Ecto neural progenitor cell (in vitro differentiated cells): ENCODE data around the gene TSPAN18.
"Not testable (repeated sequence)": the region's sequence is repeated elsewhere in the genome, so short reads cannot be mapped to it uniquely, and the experiment has no call there.

ENCODE experiments used
- DNase-seq: peaks from one replicate; pipeline ENCODE4 v3.0.0-alpha.2; 2018; ENCODE audit warnings: low spot score

TSPAN18 gene

DNA sequence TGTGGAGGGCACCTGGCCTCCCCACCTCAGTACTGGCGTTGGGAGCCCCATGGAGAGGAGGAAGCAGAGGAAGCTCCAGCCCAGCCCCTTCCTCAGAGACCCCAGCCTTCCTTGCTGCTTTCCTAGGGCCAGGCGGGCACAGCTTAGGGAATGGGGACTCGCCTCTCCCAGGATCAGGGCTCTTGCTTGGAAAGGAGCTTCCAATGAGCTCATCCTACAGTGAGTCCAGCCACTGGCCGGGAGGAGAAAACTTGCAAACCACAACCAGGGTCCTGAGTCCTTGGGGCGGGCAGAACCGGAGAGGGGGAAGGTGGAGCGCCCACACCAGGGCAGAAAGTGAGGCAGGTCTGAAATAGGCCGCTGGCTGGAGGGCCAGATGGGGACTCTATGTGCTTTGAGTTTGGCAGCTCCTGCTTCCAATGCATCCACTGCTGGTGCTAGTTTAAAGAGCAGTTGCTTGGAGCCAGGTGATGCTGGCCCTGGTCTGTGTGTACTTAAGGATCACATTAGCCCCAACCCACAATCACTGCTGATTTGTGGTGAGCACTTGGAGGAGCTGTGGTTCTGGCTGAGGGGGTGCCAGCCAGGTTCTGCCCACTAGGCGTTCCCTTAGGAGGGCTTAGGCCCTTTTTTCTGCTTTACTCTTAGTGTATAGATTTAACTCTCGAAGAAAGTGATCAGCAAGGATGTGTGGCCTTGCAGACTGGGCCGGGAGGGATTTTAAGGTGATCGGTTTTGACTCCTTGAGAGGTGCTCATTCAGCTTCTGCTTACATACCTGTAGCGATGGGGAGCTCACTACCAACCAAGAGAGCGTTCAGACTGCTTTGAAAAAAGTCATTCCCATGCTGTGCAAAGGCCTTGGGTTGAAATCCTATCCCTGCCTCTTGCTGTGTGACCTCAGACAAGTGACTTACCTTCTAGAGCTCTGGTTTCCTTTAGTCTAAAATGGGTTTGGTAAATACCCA lies 142.0 kb downstream of the TSPAN18 start:
- DNase-seq = no peak

DNA sequence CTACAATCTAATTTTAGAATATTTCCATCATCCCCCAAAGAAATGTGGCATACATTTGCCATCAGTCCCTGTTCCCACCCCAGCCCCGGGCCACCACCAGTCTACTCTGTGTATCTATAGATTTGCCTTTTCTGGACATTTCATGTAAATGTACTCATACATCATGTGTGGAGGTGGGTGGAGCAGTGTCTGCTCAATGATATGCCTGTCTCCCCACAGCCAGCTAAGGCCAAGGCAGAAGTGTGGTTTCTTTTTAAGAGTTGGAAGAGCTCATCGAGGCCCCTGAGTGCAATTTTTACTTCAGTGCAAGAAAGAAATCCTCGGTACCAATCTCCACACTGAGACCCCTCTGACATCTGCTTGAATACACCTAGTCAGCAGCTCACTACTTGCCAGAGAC lies 143.4 kb downstream of the TSPAN18 start:
- no peak for DNase-seq

DNA sequence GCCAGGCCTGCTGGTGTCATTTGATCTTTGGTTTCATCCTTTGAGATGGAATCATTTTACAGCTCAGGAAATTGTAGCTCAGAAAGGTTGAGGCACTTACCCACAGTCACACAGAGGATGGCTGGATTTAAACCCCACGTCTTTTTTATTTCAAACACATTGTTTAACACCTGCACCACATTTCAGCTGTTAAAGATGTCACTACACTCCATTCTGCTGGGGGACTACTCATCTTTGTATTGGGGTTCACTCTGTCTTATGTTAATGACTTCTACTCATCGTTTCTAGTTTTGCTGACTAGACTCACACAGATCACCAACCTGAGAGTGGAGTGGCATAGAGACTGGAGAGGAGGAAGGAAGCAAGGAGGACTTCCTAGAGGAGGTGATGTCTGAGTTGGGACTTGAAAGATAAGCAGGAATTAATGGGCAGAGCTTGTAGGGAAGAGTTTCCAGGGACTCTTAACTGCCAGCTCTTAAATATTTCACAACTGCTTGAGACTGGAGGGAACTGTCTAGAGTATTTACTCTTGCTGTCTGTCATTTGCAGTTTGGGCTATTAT lies 143.9 kb downstream of the TSPAN18 start:
- no peak for DNase-seq

DNA sequence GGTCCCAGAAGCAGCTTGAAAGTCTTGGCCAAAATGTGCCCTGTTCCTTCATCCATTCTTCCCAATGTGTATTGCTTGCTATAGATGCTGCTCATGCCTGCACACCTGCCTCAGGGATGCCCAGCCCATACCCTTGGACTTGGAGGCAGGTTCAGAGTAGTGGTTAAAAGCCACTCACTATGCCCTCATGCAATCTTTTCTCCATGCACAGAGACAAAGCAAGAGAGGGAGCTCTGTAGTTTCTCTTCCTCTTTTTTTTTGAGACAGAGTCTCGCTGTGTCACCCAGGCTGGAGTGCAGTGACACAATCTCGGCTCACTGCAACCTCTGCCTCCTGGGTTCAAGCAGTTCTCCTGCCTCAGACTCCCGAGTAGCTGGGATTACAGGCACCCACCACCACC lies 144.9 kb downstream of the TSPAN18 start:
- DNase-seq = not testable (repeated sequence)

DNA sequence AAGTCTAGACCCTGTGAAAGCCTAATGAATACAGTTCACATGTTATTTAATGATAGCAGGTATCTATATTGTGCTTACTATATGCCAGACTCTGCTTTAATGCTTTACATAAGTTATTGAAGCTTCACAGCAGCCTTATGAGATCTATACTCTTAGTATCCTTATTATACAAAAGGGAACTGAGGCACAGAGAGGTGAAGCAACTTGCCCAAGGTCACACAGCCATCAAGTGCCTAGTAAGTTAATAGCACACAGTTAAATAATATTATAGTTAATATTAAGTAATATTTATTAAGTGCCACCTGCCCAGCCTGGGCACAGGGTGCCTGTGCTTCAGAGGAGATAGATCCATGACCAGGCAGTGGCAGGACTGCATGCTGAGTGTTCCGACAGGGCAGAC lies 145.8 kb downstream of the TSPAN18 start:
- no peak for DNase-seq

DNA sequence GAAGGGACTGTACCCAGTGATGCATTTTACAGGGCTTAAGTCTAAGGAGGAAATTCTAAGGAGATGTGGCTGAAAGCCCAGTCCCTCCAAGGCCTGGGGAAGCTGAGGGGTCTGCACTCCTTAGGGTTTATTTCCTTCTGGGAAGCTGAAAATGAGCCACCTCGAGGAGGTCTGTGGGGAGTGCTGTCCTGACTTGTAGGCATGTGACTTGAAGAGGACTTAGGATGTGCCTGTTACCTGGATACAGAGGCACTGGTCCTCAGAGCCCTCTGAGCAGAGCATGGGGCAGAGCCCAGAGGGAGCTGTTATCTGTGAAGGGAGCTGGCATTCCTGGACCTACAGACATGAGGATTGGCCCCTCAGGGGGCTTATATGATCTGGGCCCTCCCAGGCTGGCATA lies 146.8 kb downstream of the TSPAN18 start:
- DNase-seq = no peak

DNA sequence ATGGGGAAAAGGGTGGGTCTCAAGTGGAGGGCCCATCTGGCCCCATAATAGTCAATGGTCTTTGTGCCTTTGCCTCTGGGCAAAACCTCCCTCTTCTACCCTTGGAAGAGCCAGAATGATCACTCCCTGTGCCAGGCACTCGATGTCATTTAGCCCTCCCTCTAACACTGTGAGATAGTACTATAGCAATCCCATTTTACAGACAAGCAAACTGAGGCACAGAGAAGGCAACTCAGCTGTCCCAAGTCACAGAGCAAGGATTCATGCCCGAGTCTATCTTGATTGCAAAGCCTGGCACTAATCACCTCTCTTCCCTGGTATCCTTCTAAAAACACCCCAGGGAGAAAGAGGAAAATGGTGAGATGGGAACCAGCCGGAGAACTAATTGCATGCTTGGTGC lies 147.5 kb downstream of the TSPAN18 start:
- DNase-seq = no peak

DNA sequence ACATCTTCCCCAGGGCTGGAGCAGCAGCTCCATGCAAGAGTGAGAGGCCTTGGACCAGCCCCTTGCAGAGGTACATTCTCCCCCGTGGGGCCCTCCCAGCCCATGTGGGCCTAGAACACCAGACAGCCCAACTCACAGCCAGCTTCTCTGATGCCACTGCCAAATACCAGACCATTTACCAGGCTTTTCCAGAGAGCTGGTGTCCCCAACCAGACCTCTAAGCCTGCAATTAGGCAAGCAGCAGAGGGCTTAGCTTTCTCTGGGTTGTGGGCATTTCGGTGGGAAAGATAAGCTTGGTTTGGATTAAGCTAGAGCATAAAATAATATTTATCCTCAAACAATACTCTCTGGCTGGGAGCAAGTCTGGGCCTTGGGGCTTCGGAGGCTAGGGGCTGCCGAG lies 148.3 kb downstream of the TSPAN18 start:
- DNase-seq = no peak

DNA sequence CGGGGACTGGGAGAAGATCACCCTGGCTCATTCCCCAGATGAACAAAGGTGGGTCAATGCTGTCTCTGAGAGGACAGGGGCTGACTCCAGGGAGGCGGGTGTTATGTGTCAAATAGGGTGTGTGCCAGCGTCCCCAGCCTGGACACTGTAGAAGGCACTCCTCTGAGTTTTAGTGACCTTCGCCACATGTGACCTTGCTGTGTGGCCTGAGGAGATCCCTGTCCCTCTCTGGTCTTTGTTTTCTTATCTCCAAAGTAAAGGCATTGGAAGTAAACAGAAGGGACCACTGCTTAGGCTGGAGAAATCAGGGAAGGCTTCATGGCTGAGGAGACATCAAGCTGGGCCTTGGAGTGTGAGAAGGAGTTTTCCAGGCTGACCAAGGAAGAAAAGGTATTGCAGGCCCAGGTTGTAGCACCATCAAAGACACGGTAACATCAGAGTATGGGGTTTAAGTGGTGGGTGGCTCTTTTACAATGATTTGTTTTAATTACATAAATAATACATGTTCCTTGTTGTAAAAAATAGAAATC lies 149.5 kb downstream of the TSPAN18 start:
- DNase-seq = no peak

DNA sequence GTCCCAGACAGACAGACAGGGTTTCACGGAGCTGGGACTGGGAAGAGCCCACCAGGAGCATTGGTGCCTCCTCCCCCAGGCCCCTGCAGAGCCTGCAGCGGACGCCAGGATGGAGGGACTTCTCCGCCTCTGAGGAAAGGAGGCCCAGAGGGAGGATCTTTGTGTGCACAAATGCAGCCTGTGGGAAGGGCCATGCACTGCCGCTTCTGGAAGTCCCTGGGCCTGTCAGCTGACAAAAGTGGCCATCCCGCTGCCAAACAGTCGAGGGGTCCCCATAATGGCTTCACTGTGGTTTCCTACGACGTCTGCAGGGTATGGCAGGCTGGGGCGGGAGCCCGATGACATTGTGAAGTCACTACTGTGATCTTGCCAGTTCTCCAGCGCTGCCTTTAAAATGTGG lies 150.1 kb downstream of the TSPAN18 start:
- no peak for DNase-seq

DNA sequence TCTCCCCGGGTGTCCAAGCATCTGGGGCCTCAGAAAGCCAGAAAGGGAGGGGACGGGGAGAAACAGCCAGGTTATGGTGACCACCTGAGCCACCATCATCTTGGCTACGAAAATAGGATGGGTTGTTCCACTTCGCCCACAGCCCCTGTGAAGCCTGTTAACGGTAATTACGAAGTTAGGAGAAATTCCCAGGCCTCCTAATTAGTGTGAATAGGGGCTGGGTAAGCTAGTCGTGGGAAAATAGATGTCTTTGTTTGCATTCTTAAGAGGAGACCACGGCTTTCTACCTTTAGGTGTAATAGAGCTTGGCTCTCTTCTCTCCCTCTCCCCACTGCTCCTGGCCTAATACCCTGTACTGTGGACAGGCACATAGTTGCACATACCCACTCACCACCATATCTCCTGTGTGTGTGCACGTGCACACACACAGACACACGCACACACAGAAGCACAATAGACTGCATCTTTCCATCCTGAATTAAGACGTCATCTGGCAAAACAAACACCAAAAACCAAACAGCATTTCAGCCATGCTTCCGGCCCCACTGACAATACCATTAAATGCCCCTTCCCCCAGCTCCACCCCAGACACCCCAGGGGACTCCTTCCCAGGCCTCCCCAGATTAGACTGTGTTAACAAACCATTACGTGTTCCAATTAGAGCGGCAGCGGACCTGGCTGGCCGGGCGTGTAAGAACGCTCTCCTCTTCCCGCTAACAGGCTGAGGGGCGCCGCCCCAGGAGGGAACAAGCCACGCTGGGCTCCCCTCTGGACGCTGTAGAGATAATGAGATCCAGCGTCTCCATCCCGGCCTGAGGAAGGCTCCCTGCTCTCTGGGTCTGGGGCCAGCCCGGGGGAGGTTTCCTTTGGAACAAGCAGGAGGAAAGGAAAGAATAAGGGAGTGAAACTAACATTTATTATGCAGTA lies 151.1 kb downstream of the TSPAN18 start:
- no peak for DNase-seq

DNA sequence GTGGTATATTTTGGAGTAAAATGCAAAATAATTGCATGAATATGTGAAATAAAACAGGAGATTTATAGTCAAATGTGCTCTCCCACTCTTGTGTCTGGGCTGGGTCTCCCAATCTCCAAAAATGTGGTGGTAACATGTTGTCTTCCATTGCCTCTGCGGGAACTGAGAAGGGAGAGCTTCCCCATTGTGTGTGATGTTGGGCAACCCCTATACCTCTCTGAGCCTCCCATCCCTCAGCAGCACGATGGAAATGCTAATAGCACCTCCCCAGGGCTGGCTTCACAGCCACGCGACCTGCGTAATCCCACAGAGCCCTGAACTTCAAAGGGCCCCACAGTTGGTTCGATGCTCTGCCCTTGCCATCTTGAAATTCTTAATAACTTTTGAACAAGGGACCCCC lies 151.9 kb downstream of the TSPAN18 start:
- DNase-seq = no peak

DNA sequence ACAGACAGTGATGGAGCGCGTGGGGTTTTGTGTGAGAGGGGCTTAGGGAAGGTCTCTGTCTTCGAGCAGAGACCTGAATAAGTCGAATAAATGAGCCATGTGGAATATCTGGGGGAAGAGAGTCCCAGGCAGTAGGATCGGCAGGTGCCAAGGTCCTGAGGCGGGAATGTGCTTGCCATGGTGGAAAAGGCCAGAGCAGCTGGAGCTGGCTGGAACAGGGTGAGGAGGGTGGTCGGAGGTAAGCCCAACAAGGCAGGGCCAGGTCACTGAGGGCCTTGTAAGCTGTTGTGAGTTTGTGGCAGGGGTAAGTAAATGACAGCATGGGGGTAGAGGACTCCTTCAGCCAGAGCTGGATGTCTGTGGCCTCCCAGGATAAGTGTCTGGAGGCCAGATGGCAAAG lies 152.7 kb downstream of the TSPAN18 start:
- no peak for DNase-seq

DNA sequence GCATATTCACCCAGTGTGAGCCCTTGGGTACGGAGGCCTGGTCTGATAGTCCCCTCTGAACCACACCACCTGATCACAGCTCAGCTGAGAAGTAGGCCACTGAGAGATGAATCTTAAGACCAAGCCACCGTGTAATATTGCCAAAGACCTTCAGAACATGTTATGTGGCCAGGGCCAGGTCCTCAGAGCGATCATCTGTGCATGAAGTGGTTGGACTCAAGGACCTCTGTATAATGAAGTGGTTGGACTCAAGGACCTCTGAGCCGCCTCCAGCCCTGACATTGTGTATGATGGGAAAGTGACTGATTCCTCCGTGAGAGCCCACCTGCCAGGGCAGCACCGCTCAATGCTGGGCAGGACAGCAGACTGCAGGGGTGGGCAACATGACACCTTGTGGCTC lies 153.7 kb downstream of the TSPAN18 start:
- no peak for DNase-seq

DNA sequence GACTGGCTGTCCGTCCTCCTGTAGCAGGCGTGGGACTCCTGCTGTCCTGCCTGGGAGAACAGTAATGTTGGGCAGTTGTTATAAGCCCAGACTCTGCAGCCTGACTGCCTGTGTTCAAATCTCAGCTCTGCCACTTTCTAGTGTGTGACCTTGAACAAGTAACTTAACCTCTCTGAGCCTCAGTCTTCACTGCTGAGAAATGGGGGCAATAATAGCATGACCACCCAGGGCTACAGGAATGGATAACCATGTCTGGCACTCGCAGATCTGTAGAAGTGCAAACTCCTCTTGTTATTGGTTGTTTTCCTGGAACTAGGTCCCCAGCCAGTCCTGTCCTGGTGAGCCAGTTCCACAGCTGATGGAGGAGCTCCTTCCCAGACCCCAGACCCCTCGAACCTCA lies 154.2 kb downstream of the TSPAN18 start:
- no peak for DNase-seq

DNA sequence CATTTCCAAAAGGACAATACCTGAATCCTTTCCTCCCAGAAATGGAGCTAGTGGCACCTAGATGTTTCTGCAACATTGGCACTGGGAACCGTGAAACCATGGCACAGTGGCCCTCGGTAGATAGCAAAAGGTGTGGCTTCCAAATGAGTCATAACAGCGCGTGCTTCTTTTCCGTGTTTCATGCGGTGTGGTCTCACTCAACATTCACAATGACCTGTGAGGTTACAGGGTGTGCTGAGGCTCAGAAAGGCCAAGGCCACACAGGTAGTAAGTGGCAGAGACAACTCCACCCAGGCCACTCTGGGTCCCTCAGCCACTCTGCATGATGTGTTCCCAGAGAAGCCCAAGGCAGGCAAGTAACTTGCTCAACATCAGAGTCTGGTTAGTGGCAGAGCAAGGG lies 156.5 kb downstream of the TSPAN18 start:
- no peak for DNase-seq

DNA sequence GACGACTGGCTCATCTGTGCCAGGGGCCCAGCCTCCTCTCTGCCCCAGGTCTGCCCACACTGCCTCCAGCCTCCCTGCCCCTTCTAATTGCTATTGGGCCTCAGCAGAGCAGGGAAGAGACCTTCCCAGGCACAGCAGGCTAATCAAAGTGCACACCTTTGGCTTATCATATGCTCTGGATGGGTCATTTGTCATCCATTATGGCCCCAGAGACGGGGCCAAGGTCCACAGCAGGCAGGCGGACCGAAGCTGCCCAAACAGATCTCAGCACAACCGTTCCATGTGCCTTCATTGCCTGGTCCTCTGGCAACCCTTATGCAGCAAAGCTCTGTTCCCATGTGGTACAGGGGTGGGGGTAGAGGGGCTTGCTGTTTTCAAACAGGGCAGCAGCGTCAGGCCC lies 157.3 kb downstream of the TSPAN18 start:
- DNase-seq = no peak

DNA sequence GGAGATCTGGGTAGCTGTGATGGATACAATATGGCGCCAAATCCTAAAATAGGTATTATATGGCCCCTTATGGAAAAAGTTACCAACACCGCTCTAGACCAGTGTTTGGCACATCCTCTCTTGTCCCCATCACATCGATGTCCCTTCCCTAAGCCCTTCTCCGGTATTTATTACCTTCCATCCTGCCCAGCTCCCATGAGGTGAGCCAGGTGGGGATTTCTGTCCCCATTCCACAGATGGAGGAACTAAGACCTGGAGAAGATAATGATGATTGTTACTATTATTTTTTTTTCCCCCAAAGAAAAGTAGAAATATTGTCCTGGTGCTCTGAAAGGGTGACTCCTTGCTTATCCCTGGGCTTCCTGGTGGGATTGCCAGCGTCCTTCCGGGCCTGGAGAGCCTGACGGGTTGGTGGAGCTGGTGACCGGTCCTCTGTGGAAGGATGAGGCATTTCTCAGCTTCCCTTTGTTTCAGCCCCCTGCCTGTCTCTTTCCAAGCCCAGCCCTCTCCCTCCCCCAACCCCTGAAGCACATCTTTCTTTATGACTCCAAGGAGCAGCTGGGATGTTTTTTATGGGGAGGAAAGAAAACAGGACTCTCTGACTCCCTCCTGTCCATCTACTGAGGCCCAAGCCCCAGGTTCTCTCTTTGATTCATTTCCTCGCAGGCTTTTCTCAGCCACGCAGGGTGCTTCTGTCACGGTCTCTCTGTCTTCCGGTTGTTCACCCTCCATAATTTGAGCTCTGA lies 158.5 kb downstream of the TSPAN18 start:
- DNase-seq = no peak

DNA sequence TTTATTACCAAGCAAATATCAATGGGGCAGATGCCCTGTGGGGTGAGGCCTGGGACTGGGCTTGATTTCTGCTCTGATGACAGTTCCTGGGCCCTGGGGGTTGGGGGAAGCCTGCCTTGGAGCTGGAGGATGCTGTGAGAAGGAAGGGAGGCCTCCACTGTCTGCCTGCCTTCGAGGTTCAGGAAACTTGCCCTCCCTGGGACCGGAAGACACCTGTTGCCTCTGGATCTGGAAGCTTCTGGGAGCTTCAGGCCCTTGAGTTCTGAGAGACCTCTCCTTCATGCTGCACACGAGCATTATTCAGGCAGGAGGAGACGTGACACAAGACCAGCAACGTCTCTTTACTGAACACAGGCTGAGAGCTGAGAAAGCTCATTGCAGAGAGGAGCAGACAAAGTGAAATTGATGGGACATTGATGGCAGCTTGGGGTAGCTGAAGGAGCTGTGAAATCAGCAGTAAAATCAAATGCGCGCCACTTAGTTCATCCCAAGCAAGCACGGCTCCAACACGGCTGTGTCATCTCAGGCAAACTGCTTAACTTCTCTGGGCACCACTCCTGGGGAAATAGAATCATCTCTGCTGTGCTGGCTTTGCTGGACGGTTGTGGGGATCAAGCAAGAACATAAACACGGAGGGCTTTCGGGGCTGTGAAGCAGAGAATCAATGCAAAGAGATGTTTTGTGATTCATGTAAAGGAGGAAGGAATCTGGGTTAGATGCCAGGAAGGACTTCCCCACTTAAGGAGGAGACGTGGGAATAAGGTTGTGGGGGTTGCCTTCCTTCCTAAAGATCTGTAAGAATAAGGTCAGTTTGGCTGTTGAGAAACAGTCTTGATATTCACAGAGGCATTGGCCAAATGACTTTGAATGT lies 159.4 kb downstream of the TSPAN18 start:
- DNase-seq = no peak

DNA sequence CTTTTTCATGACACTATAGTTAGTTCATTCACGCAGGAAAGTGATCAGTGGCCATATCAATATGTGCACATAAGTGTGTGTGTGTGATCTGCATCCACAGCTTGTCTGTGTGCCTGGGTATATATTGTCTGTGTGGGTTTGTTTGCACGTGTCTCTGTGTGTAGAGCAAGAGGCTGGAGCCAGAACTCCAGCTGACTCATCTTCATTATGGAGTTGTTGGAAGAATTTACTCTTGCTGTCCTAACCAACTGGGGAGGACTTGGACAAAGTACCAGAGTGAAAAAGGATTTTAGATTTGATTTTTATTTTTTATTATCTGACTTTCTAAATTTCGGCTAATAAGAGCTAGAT lies 160.0 kb downstream of the TSPAN18 start:
- DNase-seq = no peak

DNA sequence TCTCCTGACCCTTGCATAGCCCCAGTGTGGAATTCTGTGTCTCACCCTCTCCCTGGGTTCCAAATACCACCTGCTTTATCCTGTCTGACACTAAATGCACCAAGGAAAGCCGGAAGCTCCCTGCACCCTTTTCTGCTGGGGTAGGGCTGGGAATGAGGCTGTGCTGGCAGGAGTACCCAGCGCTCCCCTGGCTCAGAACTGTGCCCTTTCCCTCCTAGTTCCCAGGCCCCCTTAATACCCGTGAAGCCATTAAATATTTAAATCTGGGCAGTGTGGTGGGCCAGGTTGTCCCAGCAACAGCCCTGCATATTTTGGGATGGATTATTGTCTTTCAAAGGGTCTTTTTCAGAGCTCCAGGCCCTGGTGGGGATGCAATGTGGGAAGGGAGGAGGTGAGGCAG lies 160.9 kb downstream of the TSPAN18 start:
- no peak for DNase-seq
